CD14-positive monocyte (primary cell): ENCODE data around the gene TBC1D5. TPM values are rescaled to one million over a fixed set of nuclear protein-coding genes. Genes with fewer than 3 reads are reported as not detected.

Experiments used
- DNase-seq, 3 donors: peaks; one replicate each; pipeline ENCODE4 v3.0.0-alpha.2; 2011 to 2022
- H2AFZ ChIP-seq: 2 replicates; pipeline ENCODE4 v1.6.0; 2012; ENCODE audit warnings: mild to moderate bottlenecking, low read depth, low read length, inconsistent platforms; ENCODE audit not compliant: insufficient read depth, poor library complexity, severe bottlenecking
- H3K27ac ChIP-seq, 2 donors: 1 replicate in 1 of 2; 2 replicates in 1 of 2; pipeline ENCODE4 v1.5.1; 2012 to 2013; ENCODE audit warnings: low read length in 2 of 2, control low read depth in 1 of 2, inconsistent platforms in 1 of 2, low read depth in 1 of 2, mild to moderate bottlenecking in 1 of 2
- H3K27me3 ChIP-seq, 2 donors: one replicate each; pipeline versions ENCODE4 v1.6.0 to v1.6.1; 2011 to 2013; ENCODE audit warnings: low read length in 2 of 2; ENCODE audit not compliant: control insufficient read depth in 2 of 2, insufficient read depth in 2 of 2
- H3K36me3 ChIP-seq, 2 donors: replicated peaks in 1 of 2; 1 replicate in 1 of 2; 2 replicates in 1 of 2; pipeline versions ENCODE4 v1.5.1 to v1.6.1; 2012 to 2013; ENCODE audit warnings: low read length in 2 of 2, control low read depth in 1 of 2, inconsistent platforms in 1 of 2, mild to moderate bottlenecking in 1 of 2; ENCODE audit not compliant: insufficient read depth in 2 of 2, control insufficient read depth in 1 of 2
- H3K4me1 ChIP-seq, 2 donors: 1 replicate in 1 of 2; 2 replicates in 1 of 2; pipeline versions ENCODE4 v1.5.1 to v1.6.1; 2012 to 2013; ENCODE audit warnings: low read length in 2 of 2, control low read depth in 1 of 2, inconsistent platforms in 1 of 2, mild to moderate bottlenecking in 1 of 2, moderate library complexity in 1 of 2; ENCODE audit not compliant: insufficient read depth in 2 of 2, control insufficient read depth in 1 of 2
- H3K4me2 ChIP-seq: replicated peaks from 2 replicates; pipeline ENCODE3; 2012; ENCODE audit warnings: low read length, moderate library complexity, mild to moderate bottlenecking; ENCODE audit not compliant: poor library complexity, severe bottlenecking; ENCODE audit errors: extremely low read depth
- H3K4me3 ChIP-seq, 3 experiments: fragments of 200-600 bp in 1 of 3; sonication (generic) in 1 of 3; replicated peaks in 1 of 3; 1 replicate in 2 of 3; 2 replicates in 1 of 3; pipeline ENCODE4 v1.5.1; 2011 to 2013; ENCODE audit warnings: low read length in 3 of 3, mild to moderate bottlenecking in 3 of 3, control low read depth in 2 of 3, low read depth in 2 of 3, inconsistent platforms in 1 of 3, moderate library complexity in 1 of 3
- H3K79me2 ChIP-seq: 2 replicates; pipeline ENCODE4 v1.6.0; 2012; ENCODE audit warnings: mild to moderate bottlenecking, control low read depth, inconsistent platforms, low read length, moderate library complexity; ENCODE audit not compliant: insufficient read depth
- H3K9ac ChIP-seq: 2 replicates; pipeline ENCODE4 v1.6.0; 2017; ENCODE audit warnings: low read length, mild to moderate bottlenecking; ENCODE audit not compliant: insufficient read depth, poor library complexity, severe bottlenecking
- H3K9me3 ChIP-seq, 2 donors: replicated peaks in 1 of 2; 1 replicate in 1 of 2; 2 replicates in 1 of 2; pipeline versions ENCODE4 v1.5.1 to v1.6.1; 2012 to 2013; ENCODE audit warnings: low read length in 2 of 2, control low read depth in 1 of 2; ENCODE audit not compliant: control insufficient read depth in 1 of 2, insufficient read depth in 1 of 2
- H4K20me1 ChIP-seq: 2 replicates; pipeline ENCODE4 v1.6.0; 2012; ENCODE audit warnings: mild to moderate bottlenecking, low read length, control low read depth, moderate library complexity; ENCODE audit not compliant: insufficient read depth
- H3K27ac Mint-ChIP-seq, 7 donors: one replicate each; pipeline ENCODE4 v1.8.0; 2020; ENCODE audit warnings: mild to moderate bottlenecking in 7 of 7, mixed read lengths in 7 of 7, moderate library complexity in 6 of 7, inconsistent platforms in 2 of 7
- H3K27me3 Mint-ChIP-seq, 3 donors: one replicate each; pipeline ENCODE4 v1.8.0; 2021 to 2022; ENCODE audit warnings: low read depth in 3 of 3, mild to moderate bottlenecking in 3 of 3, mixed read lengths in 3 of 3, moderate library complexity in 3 of 3, inconsistent platforms in 1 of 3
- H3K36me3 Mint-ChIP-seq, 2 donors: one replicate each; pipeline ENCODE4 v1.8.0; 2020; ENCODE audit warnings: mixed read lengths in 2 of 2, inconsistent platforms in 1 of 2, mild to moderate bottlenecking in 1 of 2
- H3K4me1 Mint-ChIP-seq: one replicate; pipeline ENCODE4 v1.8.0; 2020; ENCODE audit warnings: mild to moderate bottlenecking, mixed read lengths
- H3K4me3 Mint-ChIP-seq, 2 donors: one replicate each; pipeline ENCODE4 v1.8.0; 2020; ENCODE audit warnings: mild to moderate bottlenecking in 2 of 2, mixed read lengths in 2 of 2, moderate library complexity in 1 of 2
- H3K9me3 Mint-ChIP-seq, 7 donors: one replicate each; pipeline ENCODE4 v1.8.0; 2020 to 2022; ENCODE audit warnings: mixed read lengths in 7 of 7, mild to moderate bottlenecking in 6 of 7, moderate library complexity in 6 of 7, inconsistent platforms in 2 of 7
- CTCF ChIP-seq: fragments of 200-600 bp; IDR thresholded peaks from one replicate; pipeline ENCODE4 v1.8.0; 2022; ENCODE audit warnings: antibody characterized with exemption, mild to moderate bottlenecking
- WGBS: methylation state at CpG from one replicate; pipeline ENCODE4 v1.1.5; 2013; ENCODE audit warnings: missing lambda C conversion rate; ENCODE audit not compliant: insufficient coverage; 5-methylcytosine and 5-hydroxymethylcytosine counted together
- intact Hi-C, 2 donors: fragments of 100-400 bp; cut with micrococcal nuclease; formaldehyde crosslinking; loops; one replicate each; pipeline versions ENCODE4 v1.15.0 to v1.15.1; 2023
- polyA plus RNA-seq, 3 donors: library from polyadenylated mRNA; depleted of rRNA in 1 of 3; unstranded in 2 of 3; stranded (reverse) in 1 of 3; fragments of 300-500 nt in 2 of 3; fragments of >200 nt in 1 of 3; fragmentation: Illumina TruSeq in 2 of 3; gene quantifications; 1 replicate in 2 of 3; 2 replicates in 1 of 3; pipeline ENCODE4 v1.2.3, GENCODE V29; 2012 to 2021

TBC1D5 gene
- polyA plus RNA-seq, 3 donors = 17.6 to 35.3 (median 21.0) TPM

DNA sequence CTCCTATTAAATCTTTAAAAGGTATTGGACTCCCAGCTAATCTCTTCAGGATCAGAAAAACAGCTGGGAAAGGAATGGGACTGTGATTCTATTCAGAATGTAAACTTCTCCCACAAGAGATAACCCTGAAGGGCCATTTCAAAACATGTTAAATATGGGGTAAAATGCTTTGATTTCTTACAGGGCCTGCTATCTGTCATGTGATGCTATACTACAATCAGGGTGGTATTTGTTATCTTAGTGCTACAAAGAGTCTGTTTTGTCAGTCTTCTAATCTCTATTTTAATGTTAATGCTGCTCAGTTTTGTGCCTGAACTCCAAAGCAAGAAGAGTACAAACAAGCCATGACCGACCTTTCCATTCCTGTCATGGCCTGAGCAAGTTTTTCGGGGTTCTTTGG, 186.9 kb downstream of the TBC1D5 start:
- Histone ChIP-seq H4K20me1 (no peaks in the 10 kb centered on the region), H3K9ac (no peak overlapping the region), H2AFZ (no peak overlapping the region), H3K27me3 (no peaks in the 10 kb centered on the region), H3K9me3 (no peaks in the 10 kb centered on the region), H3K4me3 (no peak overlapping the region), H3K27ac (no peak overlapping the region), H3K79me2 (no peaks in the 10 kb centered on the region), H3K4me2 (no peak overlapping the region), H3K4me1 (no peaks in the 10 kb centered on the region), H3K36me3 (no peaks in the 10 kb centered on the region)
- DNase-seq = no peak
- Mint-ChIP-seq H3K4me1 (no peaks in the 10 kb centered on the region), H3K36me3 (peaks cover 11 to 17% of the 10 kb centered on the region in 2 donors), H3K9me3 (peaks cover 0 to 7% (median 0%) of the 10 kb centered on the region in 7 donors), H3K4me3 (no peak overlapping the region), H3K27ac (no peak overlapping the region), H3K27me3 (no peaks in the 10 kb centered on the region)
- no CpG with 5 or more reads among the region's 2 CpGs for WGBS
- TF ChIP-seq CTCF = no peak
- intact Hi-C loops = no loop called here

DNA sequence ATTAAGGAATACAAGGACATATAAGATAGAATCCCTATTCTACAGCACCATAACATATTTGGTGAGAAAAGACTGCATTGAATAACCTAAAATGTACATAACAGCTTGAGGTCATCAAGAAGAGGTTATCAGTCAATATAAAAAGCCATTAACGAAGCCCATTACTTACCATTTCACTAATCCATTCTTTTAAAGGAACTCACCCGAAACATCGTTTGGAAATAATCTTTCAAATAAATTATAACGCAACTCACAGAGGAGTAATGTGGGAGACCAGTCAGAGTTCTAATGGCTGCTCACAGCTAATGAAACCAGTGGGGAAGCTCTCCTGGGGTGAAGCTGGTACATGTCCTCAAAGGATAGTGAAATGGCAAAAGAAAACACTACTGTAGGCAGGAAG, 188.4 kb downstream of the TBC1D5 start:
- Histone ChIP-seq H4K20me1 (no peaks in the 10 kb centered on the region), H2AFZ (no peak overlapping the region), H3K4me2 (no peak overlapping the region), H3K9me3 (no peaks in the 10 kb centered on the region), H3K9ac (no peak overlapping the region), H3K4me3 (no peak overlapping the region), H3K79me2 (no peaks in the 10 kb centered on the region), H3K27ac (no peak overlapping the region), H3K4me1 (no peaks in the 10 kb centered on the region), H3K36me3 (no peaks in the 10 kb centered on the region), H3K27me3 (no peaks in the 10 kb centered on the region)
- H3K27me3 Mint-ChIP-seq = no peaks in the 10 kb centered on the region
- peaks cover 0 to 3% (median 0%) of the 10 kb centered on the region in 7 donors for H3K9me3 Mint-ChIP-seq
- no peaks in the 10 kb centered on the region for H3K4me1 Mint-ChIP-seq
- WGBS = no CpG with 5 or more reads among the region's 4 CpGs
- no peak for TF ChIP-seq CTCF
- H3K36me3 Mint-ChIP-seq = peaks cover 6 to 8% of the 10 kb centered on the region in 2 donors
- no peak for DNase-seq
- no peak overlapping the region for H3K4me3 Mint-ChIP-seq
- H3K27ac Mint-ChIP-seq = no peak overlapping the region
- intact Hi-C loops = no loop called here
